Trophoblast cell (in vitro differentiated cells and primary cell): ENCODE measurements around the gene LRP4.

Source experiments
- DNase-seq, 2 donors: peaks; one replicate each; pipeline ENCODE4 v3.0.0-alpha.2; 2016
- H2AFZ ChIP-seq: 2 replicates; pipeline ENCODE4 v1.6.1; 2013; ENCODE audit warnings: low read length, moderate library complexity, mild to moderate bottlenecking; ENCODE audit not compliant: insufficient read depth, poor library complexity
- H2AK5ac ChIP-seq: 2 replicates; pipeline ENCODE4 v1.6.1; 2013; ENCODE audit warnings: mild to moderate bottlenecking, low read length
- H2BK120ac ChIP-seq: 2 replicates; pipeline ENCODE4 v1.6.1; 2013; ENCODE audit warnings: low read length, mild to moderate bottlenecking, moderate library complexity; ENCODE audit not compliant: insufficient read depth, poor library complexity
- H2BK12ac ChIP-seq: 2 replicates; pipeline ENCODE4 v1.6.1; 2013; ENCODE audit warnings: mild to moderate bottlenecking, low read length, moderate library complexity
- H2BK5ac ChIP-seq: 2 replicates; pipeline ENCODE4 v1.6.1; 2013; ENCODE audit warnings: low read length, low read depth, moderate library complexity, mild to moderate bottlenecking; ENCODE audit not compliant: poor library complexity
- H3K14ac ChIP-seq: 2 replicates; pipeline ENCODE4 v1.6.1; 2013; ENCODE audit warnings: mild to moderate bottlenecking, low read length
- H3K18ac ChIP-seq: 2 replicates; pipeline ENCODE4 v1.6.1; 2013; ENCODE audit warnings: mild to moderate bottlenecking, low read length
- H3K23ac ChIP-seq: 2 replicates; pipeline ENCODE4 v1.6.1; 2013; ENCODE audit warnings: low read length
- H3K27ac ChIP-seq: 2 replicates; pipeline ENCODE4 v1.5.1; 2013; ENCODE audit warnings: low read depth, mild to moderate bottlenecking, inconsistent platforms, low read length, moderate library complexity
- H3K27me3 ChIP-seq: 2 replicates; pipeline ENCODE4 v1.6.1; 2013; ENCODE audit warnings: inconsistent platforms, mild to moderate bottlenecking, low read length, moderate library complexity; ENCODE audit not compliant: insufficient read depth
- H3K36me3 ChIP-seq, 2 experiments: 1 replicate in 1 of 2; 2 replicates in 1 of 2; pipeline ENCODE4 v1.6.1; 2013; ENCODE audit warnings: low read length in 2 of 2, mild to moderate bottlenecking in 2 of 2, moderate library complexity in 1 of 2; ENCODE audit not compliant: insufficient read depth in 2 of 2, control insufficient read depth in 1 of 2
- H3K4ac ChIP-seq: 2 replicates; pipeline ENCODE4 v1.6.1; 2013; ENCODE audit warnings: low read depth, mild to moderate bottlenecking, low read length, moderate library complexity
- H3K4me1 ChIP-seq, 2 experiments: 1 replicate in 1 of 2; 2 replicates in 1 of 2; pipeline ENCODE4 v1.6.1; 2013; ENCODE audit warnings: low read length in 2 of 2, mild to moderate bottlenecking in 2 of 2, moderate library complexity in 1 of 2; ENCODE audit not compliant: insufficient read depth in 2 of 2, control insufficient read depth in 1 of 2
- H3K4me2 ChIP-seq: 2 replicates; pipeline ENCODE4 v1.6.1; 2013; ENCODE audit warnings: inconsistent platforms, mild to moderate bottlenecking, low read length, moderate library complexity
- H3K4me3 ChIP-seq: 2 replicates; pipeline ENCODE4 v1.5.1; 2013; ENCODE audit warnings: mild to moderate bottlenecking, low read depth, low read length, inconsistent platforms
- H3K79me1 ChIP-seq: one replicate; pipeline ENCODE4 v1.6.1; 2013; ENCODE audit warnings: low read length
- H3K79me2 ChIP-seq: 2 replicates; pipeline ENCODE4 v1.6.1; 2013; ENCODE audit warnings: low read length, mild to moderate bottlenecking; ENCODE audit not compliant: control insufficient read depth, insufficient read depth, poor library complexity
- H3K9ac ChIP-seq: 2 replicates; pipeline ENCODE4 v1.6.1; 2013; ENCODE audit warnings: mild to moderate bottlenecking, low read length
- H3K9me3 ChIP-seq: 2 replicates; pipeline ENCODE4 v1.6.1; 2013; ENCODE audit warnings: low read depth, mild to moderate bottlenecking, control low read depth, inconsistent platforms, low read length; ENCODE audit not compliant: insufficient read depth
- H4K12ac ChIP-seq: 2 replicates; pipeline ENCODE4 v1.6.1; 2013; ENCODE audit warnings: low read depth, mild to moderate bottlenecking, low read length, moderate library complexity
- H4K8ac ChIP-seq: 2 replicates; pipeline ENCODE4 v1.6.1; 2013; ENCODE audit warnings: low read depth, mild to moderate bottlenecking, low read length, moderate library complexity
- H4K91ac ChIP-seq: one replicate; pipeline ENCODE4 v1.6.1; 2013; ENCODE audit warnings: low read depth, mild to moderate bottlenecking, low read length, moderate library complexity
- WGBS: extraction: QIAGEN DNeasy Blood & Tissue Kit; methylation state at CpG from one replicate; pipeline ENCODE4 v1.1.7; 2013; ENCODE audit warnings: missing lambda C conversion rate; ENCODE audit not compliant: insufficient read length, insufficient coverage; ENCODE audit errors: extremely low coverage; 5-methylcytosine and 5-hydroxymethylcytosine counted together

Gene LRP4

GRCh38 chr11:46947399-46948077, 29.2 kb upstream of the LRP4 start:
- Histone ChIP-seq H3K9me3 (no peaks in the 10 kb centered on the region), H3K18ac (no peak overlapping the region), H3K36me3 (peaks cover 0 to 2% of the 10 kb centered on the region in 2 experiments), H2BK12ac (no peak overlapping the region), H2AFZ (no peak overlapping the region), H3K23ac (no peak overlapping the region), H3K79me2 (no peaks in the 10 kb centered on the region), H2AK5ac (no peak overlapping the region), H3K4me2 (no peak overlapping the region), H4K91ac (no peak overlapping the region), H4K12ac (no peak overlapping the region), H3K9ac (no peak overlapping the region), H3K4ac (no peak overlapping the region), H2BK5ac (no peak overlapping the region), H3K4me1 (peaks cover 0 to 4% of the 10 kb centered on the region in 2 experiments), H3K79me1 (peaks cover 1% of the 10 kb centered on the region), H3K27me3 (no peaks in the 10 kb centered on the region), H3K27ac (no peak overlapping the region), H2BK120ac (no peak overlapping the region), H3K4me3 (no peak overlapping the region), H3K14ac (no peak overlapping the region), H4K8ac (no peak overlapping the region)
- no CpG with 5 or more reads among the region's 3 CpGs for WGBS
- no peak for DNase-seq

- H3K18ac ChIP-seq: no peak overlapping the region
- H2BK12ac ChIP-seq: no peak overlapping the region
- WGBS: no CpG with 5 or more reads among the region's 4 CpGs
- peaks cover 1% of the 10 kb centered on the region for H3K79me1 ChIP-seq
- H3K4ac ChIP-seq: no peak overlapping the region
- H4K8ac ChIP-seq: no peak overlapping the region
- peaks cover 0 to 2% of the 10 kb centered on the region in 2 experiments for H3K36me3 ChIP-seq
- peaks cover 0 to 4% of the 10 kb centered on the region in 2 experiments for H3K4me1 ChIP-seq
- DNase-seq: no peak
- no peak overlapping the region for H4K91ac ChIP-seq
- no peak overlapping the region for H2BK5ac ChIP-seq
- H3K79me2 ChIP-seq: no peaks in the 10 kb centered on the region
- H3K9ac ChIP-seq: no peak overlapping the region
- no peaks in the 10 kb centered on the region for H3K27me3 ChIP-seq
- H2AK5ac ChIP-seq: no peak overlapping the region
- no peak overlapping the region for H3K14ac ChIP-seq
- H2BK120ac ChIP-seq: no peak overlapping the region
- H4K12ac ChIP-seq: no peak overlapping the region
- H3K23ac ChIP-seq: peak overlapping the region; percentile 66
- no peak overlapping the region for H3K27ac ChIP-seq
- H3K4me3 ChIP-seq: no peak overlapping the region
- H3K9me3 ChIP-seq: no peaks in the 10 kb centered on the region
- no peak overlapping the region for H2AFZ ChIP-seq
- H3K4me2 ChIP-seq: no peak overlapping the region
These were observed 26.2 kb upstream of the LRP4 start for GRCh38 chr11:46944356-46945075.

GRCh38 chr11:46942172-46942571, 23.8 kb upstream of the LRP4 start:
- H2BK120ac ChIP-seq: no peak overlapping the region
- H3K23ac ChIP-seq: no peak overlapping the region
- H4K8ac ChIP-seq: no peak overlapping the region
- H3K9ac ChIP-seq: no peak overlapping the region
- no peak overlapping the region for H2AK5ac ChIP-seq
- no peak overlapping the region for H3K4ac ChIP-seq
- no peak overlapping the region for H3K4me3 ChIP-seq
- no peak for DNase-seq
- WGBS: no CpG with 5 or more reads among the region's 6 CpGs
- no peak overlapping the region for H3K27ac ChIP-seq
- no peak overlapping the region for H4K91ac ChIP-seq
- peaks cover 0 to 1% of the 10 kb centered on the region in 2 experiments for H3K4me1 ChIP-seq
- H3K27me3 ChIP-seq: no peaks in the 10 kb centered on the region
- no peaks in the 10 kb centered on the region for H3K9me3 ChIP-seq
- no peaks in the 10 kb centered on the region for H3K79me2 ChIP-seq
- no peak overlapping the region for H3K4me2 ChIP-seq
- H3K14ac ChIP-seq: no peak overlapping the region
- no peak overlapping the region for H2BK12ac ChIP-seq
- no peak overlapping the region for H2BK5ac ChIP-seq
- H3K18ac ChIP-seq: no peak overlapping the region
- H4K12ac ChIP-seq: no peak overlapping the region
- H2AFZ ChIP-seq: no peak overlapping the region
- peaks cover 0 to 2% of the 10 kb centered on the region in 2 experiments for H3K36me3 ChIP-seq
- H3K79me1 ChIP-seq: no peaks in the 10 kb centered on the region

GRCh38 chr11:46936138-46937110, 18.1 kb upstream of the LRP4 start, which contains the start of gene CSTPP1:
TSS of gene CSTPP1 (plus strand) at chr11:46936761. CDS start at chr11:46936806, 45 bp downstream.
- no peak within 1 kb of the TSS for H3K18ac ChIP-seq
- H3K4me3 ChIP-seq: peak within 1 kb of the TSS; percentile 85
- peak within 1 kb of the TSS; percentile 88 for H4K8ac ChIP-seq
- no peaks in the 10 kb centered on the region for H3K36me3 ChIP-seq
- no peak within 1 kb of the TSS for H2BK120ac ChIP-seq
- no CpG with 5 or more reads among the region's 41 CpGs for WGBS
- H3K23ac ChIP-seq: no peak within 1 kb of the TSS
- H3K9ac ChIP-seq: peak within 1 kb of the TSS; percentile 77
- no peak within 1 kb of the TSS for H2BK12ac ChIP-seq
- H3K4me2 ChIP-seq: peak within 1 kb of the TSS; percentile 78
- H3K27ac ChIP-seq: peak within 1 kb of the TSS; percentile 15
- no peaks in the 10 kb centered on the region for H3K79me1 ChIP-seq
- H2AK5ac ChIP-seq: no peak within 1 kb of the TSS
- H3K14ac ChIP-seq: no peak within 1 kb of the TSS
- no peak within 1 kb of the TSS for H3K4ac ChIP-seq
- no peaks in the 10 kb centered on the region for H3K27me3 ChIP-seq
- H2AFZ ChIP-seq: peak within 1 kb of the TSS; percentile 90
- H3K9me3 ChIP-seq: no peaks in the 10 kb centered on the region
- peak; percentile 90 to 97 for DNase-seq
- H2BK5ac ChIP-seq: no peak within 1 kb of the TSS
- H4K12ac ChIP-seq: peak within 1 kb of the TSS; percentile 49
- H3K4me1 ChIP-seq: peaks cover 0 to 2% of the 10 kb centered on the region in 2 experiments
- H3K79me2 ChIP-seq: no peaks in the 10 kb centered on the region
- H4K91ac ChIP-seq: peak within 1 kb of the TSS; percentile 45
